ENCODE measurements around the gene P2RX7. TPM values are rescaled to one million over a fixed set of nuclear protein-coding genes. Genes with fewer than 3 reads are reported as not detected.

Gene P2RX7
- total RNA-seq, 2 donors from 2014 or later = 1.4 to 11.8 TPM

- H3K36me3 ChIP-seq = no peaks in the 10 kb centered on the region
- H3K27ac ChIP-seq = no peak overlapping the region
- no peaks in the 10 kb centered on the region for H3K27me3 ChIP-seq (replicated peaks; ENCODE audit: insufficient read depth)
- no peaks in the 10 kb centered on the region for H3K9me3 ChIP-seq
- no peaks in the 10 kb centered on the region for H3K4me1 ChIP-seq (replicated peaks)
- 91% methylated on average over 7 of the region's 7 CpGs for WGBS
- DNase-seq (ENCODE audit: low spot score) = no peak
- intact Hi-C loops (cut with DNase I) = no loop called here
- no peak overlapping the region for H3K4me3 ChIP-seq
- TF ChIP-seq POLR2A (IDR thresholded peaks at IDR 0.05) = no peak
- TF ChIP-seq, protein P1, sequence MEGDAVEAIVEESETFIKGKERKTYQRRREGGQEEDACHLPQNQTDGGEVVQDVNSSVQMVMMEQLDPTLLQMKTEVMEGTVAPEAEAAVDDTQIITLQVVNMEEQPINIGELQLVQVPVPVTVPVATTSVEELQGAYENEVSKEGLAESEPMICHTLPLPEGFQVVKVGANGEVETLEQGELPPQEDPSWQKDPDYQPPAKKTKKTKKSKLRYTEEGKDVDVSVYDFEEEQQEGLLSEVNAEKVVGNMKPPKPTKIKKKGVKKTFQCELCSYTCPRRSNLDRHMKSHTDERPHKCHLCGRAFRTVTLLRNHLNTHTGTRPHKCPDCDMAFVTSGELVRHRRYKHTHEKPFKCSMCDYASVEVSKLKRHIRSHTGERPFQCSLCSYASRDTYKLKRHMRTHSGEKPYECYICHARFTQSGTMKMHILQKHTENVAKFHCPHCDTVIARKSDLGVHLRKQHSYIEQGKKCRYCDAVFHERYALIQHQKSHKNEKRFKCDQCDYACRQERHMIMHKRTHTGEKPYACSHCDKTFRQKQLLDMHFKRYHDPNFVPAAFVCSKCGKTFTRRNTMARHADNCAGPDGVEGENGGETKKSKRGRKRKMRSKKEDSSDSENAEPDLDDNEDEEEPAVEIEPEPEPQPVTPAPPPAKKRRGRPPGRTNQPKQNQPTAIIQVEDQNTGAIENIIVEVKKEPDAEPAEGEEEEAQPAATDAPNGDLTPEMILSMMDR (IDR thresholded peaks at IDR 0.05) = no peak
- TF ChIP-seq POLR2AphosphoS5 (IDR thresholded peaks at IDR 0.05) = no peak
Measured at GRCh38 chr12:121184984-121185889, 52.6 kb downstream of the P2RX7 start.

DNA sequence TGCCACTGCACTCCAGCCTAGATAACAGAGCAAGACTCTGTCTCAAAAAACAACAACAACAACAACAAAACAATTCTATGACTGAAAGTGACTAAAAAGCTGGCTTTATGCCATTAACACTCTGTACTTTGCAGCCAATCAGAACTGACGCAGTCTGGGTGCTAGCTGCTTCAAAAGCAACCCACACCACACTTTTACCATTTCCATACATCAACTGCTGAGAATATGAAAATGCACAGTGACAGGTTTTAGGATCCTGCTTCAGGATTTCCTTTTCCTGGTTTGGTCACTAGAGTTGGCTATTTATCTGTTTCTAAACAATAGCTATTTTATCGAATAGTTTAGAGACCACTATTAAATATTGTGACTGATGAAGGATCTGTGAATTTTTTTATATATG lies 54.1 kb downstream of the P2RX7 start:
- no peaks in the 10 kb centered on the region for H3K36me3 ChIP-seq
- TF ChIP-seq POLR2A (IDR thresholded peaks at IDR 0.05) (no peak), POLR2AphosphoS5 (IDR thresholded peaks at IDR 0.05) (no peak)
- TF ChIP-seq, protein P1 (IDR thresholded peaks at IDR 0.05) = no peak
- WGBS = 89% methylated on average over 2 of the region's 2 CpGs
- no peak overlapping the region for H3K4me3 ChIP-seq
- H3K27ac ChIP-seq = no peak overlapping the region
- no peak for DNase-seq (ENCODE audit: low spot score)
- H3K4me1 ChIP-seq (replicated peaks) = no peaks in the 10 kb centered on the region
- H3K27me3 ChIP-seq (replicated peaks; ENCODE audit: insufficient read depth) = no peaks in the 10 kb centered on the region
- no peaks in the 10 kb centered on the region for H3K9me3 ChIP-seq
- intact Hi-C loops (cut with DNase I) = no loop called here

- intact Hi-C loops (cut with DNase I) = no loop called here
- H3K9me3 ChIP-seq = no peaks in the 10 kb centered on the region
- 91% methylated on average over 7 of the region's 7 CpGs for WGBS
- no peak for DNase-seq (ENCODE audit: low spot score)
- H3K4me3 ChIP-seq = no peak overlapping the region
- H3K4me1 ChIP-seq (replicated peaks) = no peaks in the 10 kb centered on the region
- TF ChIP-seq, protein P1 (IDR thresholded peaks at IDR 0.05) = no peak
- TF ChIP-seq POLR2AphosphoS5 (IDR thresholded peaks at IDR 0.05) (no peak), POLR2A (IDR thresholded peaks at IDR 0.05) (no peak)
- H3K36me3 ChIP-seq = no peaks in the 10 kb centered on the region
- no peak overlapping the region for H3K27ac ChIP-seq
- no peaks in the 10 kb centered on the region for H3K27me3 ChIP-seq (replicated peaks; ENCODE audit: insufficient read depth)
Measured at GRCh38 chr12:121187501-121187900, 54.8 kb downstream of the P2RX7 start.

DNA sequence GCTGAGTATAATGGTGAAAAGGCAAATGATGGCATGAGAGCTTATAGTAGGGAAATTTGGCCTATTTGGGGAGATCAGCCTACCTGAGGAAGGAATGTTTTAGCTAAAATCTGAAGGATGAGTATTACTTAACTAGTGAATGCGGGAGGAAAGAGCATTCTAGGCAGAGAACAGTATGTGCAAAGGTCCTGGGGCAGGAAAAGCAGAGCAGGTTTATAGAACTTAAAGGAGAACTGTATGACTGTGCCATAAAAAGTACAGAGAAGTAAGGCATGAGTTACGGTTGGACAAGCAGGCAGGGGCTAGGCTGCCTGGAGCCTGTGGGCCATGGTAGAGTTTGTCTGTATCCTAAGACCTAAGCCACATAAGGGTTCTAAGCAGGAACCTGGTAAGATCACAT lies 55.6 kb downstream of the P2RX7 start:
- Histone ChIP-seq H3K27me3 (replicated peaks; ENCODE audit: insufficient read depth) (no peaks in the 10 kb centered on the region), H3K4me3 (no peak overlapping the region), H3K36me3 (no peaks in the 10 kb centered on the region), H3K9me3 (no peaks in the 10 kb centered on the region), H3K4me1 (replicated peaks) (no peaks in the 10 kb centered on the region), H3K27ac (no peak overlapping the region)
- WGBS = 98% methylated on average over 2 of the region's 2 CpGs
- no peak for DNase-seq (ENCODE audit: low spot score)
- intact Hi-C loops (cut with DNase I) = no loop called here
- TF ChIP-seq POLR2AphosphoS5 (IDR thresholded peaks at IDR 0.05) (no peak), POLR2A (IDR thresholded peaks at IDR 0.05) (no peak)
- TF ChIP-seq, protein P1 (IDR thresholded peaks at IDR 0.05) = no peak

DNA sequence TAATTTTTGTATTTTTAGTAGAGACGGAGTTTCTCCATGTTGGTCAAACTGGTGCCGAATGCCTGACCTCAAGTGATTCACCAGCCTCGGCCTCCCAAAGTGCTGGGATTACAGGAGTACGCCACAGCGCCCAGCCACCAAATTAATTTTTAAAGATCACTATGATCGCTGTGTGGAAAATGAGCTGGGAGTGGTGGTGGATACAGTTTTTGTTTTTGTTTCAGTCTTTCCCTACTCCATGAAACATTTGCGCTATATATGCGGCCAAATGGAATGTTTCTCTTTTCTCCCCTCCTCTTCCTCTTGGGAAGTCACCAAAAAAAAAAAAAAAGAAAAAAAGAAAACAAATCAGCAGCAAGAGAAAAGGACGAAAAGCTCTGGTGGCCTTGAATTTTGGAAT lies 56.5 kb downstream of the P2RX7 start:
- 93% methylated on average over 9 of the region's 9 CpGs for WGBS

More for the DNA sequence above, 56.5 kb downstream of the P2RX7 start:
- no peak for DNase-seq (ENCODE audit: low spot score)
- no peaks in the 10 kb centered on the region for H3K27me3 ChIP-seq (replicated peaks; ENCODE audit: insufficient read depth)
- H3K27ac ChIP-seq = no peak overlapping the region
- H3K9me3 ChIP-seq = no peaks in the 10 kb centered on the region
- no peak overlapping the region for H3K4me3 ChIP-seq
- no peak for TF ChIP-seq POLR2AphosphoS5 (IDR thresholded peaks at IDR 0.05)
- TF ChIP-seq POLR2A (IDR thresholded peaks at IDR 0.05) = no peak
- TF ChIP-seq, protein P1 (IDR thresholded peaks at IDR 0.05) = no peak
- intact Hi-C loops (cut with DNase I) = no loop called here
- no peaks in the 10 kb centered on the region for H3K4me1 ChIP-seq (replicated peaks)
- H3K36me3 ChIP-seq = no peaks in the 10 kb centered on the region

Measured in prostate gland (tissue), 2 donors.